ENCODE data around the gene HMCN1.

Gene HMCN1

GRCh38 chr1:185920602-185921001, 186.4 kb downstream of the HMCN1 start:
- DNase-seq = no peak

GRCh38 chr1:185921636-185922035, 187.4 kb downstream of the HMCN1 start:
- DNase-seq = no peak

- DNase-seq = no peak
Measured at GRCh38 chr1:185926588-185926987, 192.4 kb downstream of the HMCN1 start.

- DNase-seq = no peak
Measured at GRCh38 chr1:185929776-185930175, 195.6 kb downstream of the HMCN1 start.

- DNase-seq = no peak
Measured at GRCh38 chr1:185931438-185931837, 197.2 kb downstream of the HMCN1 start.

GRCh38 chr1:185933580-185933979, 199.4 kb downstream of the HMCN1 start:
- DNase-seq = no peak

GRCh38 chr1:185934476-185935189, 200.4 kb downstream of the HMCN1 start:
- DNase-seq = no peak

- DNase-seq = no peak
Measured at GRCh38 chr1:185935360-185935759, 201.2 kb downstream of the HMCN1 start.

GRCh38 chr1:185936641-185937040, 202.4 kb downstream of the HMCN1 start:
- DNase-seq = no peak

GRCh38 chr1:185938396-185938795, 204.2 kb downstream of the HMCN1 start:
- DNase-seq = no peak

GRCh38 chr1:185939142-185939541, 205.0 kb downstream of the HMCN1 start:
- no peak for DNase-seq

GRCh38 chr1:185942961-185943360, 208.8 kb downstream of the HMCN1 start:
- DNase-seq = no peak

GRCh38 chr1:185956881-185957280, 222.7 kb downstream of the HMCN1 start:
- no peak for DNase-seq

GRCh38 chr1:185957441-185958363, 223.5 kb downstream of the HMCN1 start:
- DNase-seq = no peak

- DNase-seq = no peak
Measured at GRCh38 chr1:185960422-185961321, 226.5 kb downstream of the HMCN1 start.

- no peak for DNase-seq
Measured at GRCh38 chr1:185961664-185962063, 227.5 kb downstream of the HMCN1 start.

GRCh38 chr1:185964946-185965345, 230.8 kb downstream of the HMCN1 start:
- no peak for DNase-seq

GRCh38 chr1:185965870-185966269, 231.7 kb downstream of the HMCN1 start:
- no peak for DNase-seq

GRCh38 chr1:185966471-185966870, 232.3 kb downstream of the HMCN1 start:
- no peak for DNase-seq

GRCh38 chr1:185969028-185969427, 234.8 kb downstream of the HMCN1 start:
- DNase-seq = no peak

- no peak for DNase-seq
Measured at GRCh38 chr1:185969524-185969991, 235.4 kb downstream of the HMCN1 start.

GRCh38 chr1:185971688-185972087, 237.5 kb downstream of the HMCN1 start:
- no peak for DNase-seq

Data from activated CD8-positive, alpha-beta memory T cell treated with anti-CD3 and anti-CD28 coated beads, Interleukin-2, amount 50 U/mL, for 4 hours (primary cell).